HG02763 (cell line): ENCODE results near the gene SLC6A19.
"Not testable (repeated sequence)": the region's sequence is repeated elsewhere in the genome, so short reads cannot be mapped to it uniquely, and the experiment has no call there.

ENCODE experiments used
- ATAC-seq: cut with Tn5 transposase; IDR thresholded peaks from one replicate; pipeline ENCODE4 v1.9.1; 2021; ENCODE audit warnings: mild to moderate bottlenecking, moderate library complexity; ENCODE audit not compliant: unreplicated experiment

The SLC6A19 gene

GRCh38 chr5:1261643-1262042, 60.2 kb downstream of the SLC6A19 start:
- ATAC-seq = no peak

GRCh38 chr5:1262381-1262780, 61.0 kb downstream of the SLC6A19 start:
- ATAC-seq = no peak

- no peak for ATAC-seq
These were observed 62.8 kb downstream of the SLC6A19 start for GRCh38 chr5:1264211-1264610.

GRCh38 chr5:1265026-1265425, 63.6 kb downstream of the SLC6A19 start:
- ATAC-seq = no peak

GRCh38 chr5:1265461-1266455, 64.4 kb downstream of the SLC6A19 start:
- ATAC-seq = no peak

GRCh38 chr5:1266791-1267190, 65.4 kb downstream of the SLC6A19 start:
- no peak for ATAC-seq

GRCh38 chr5:1267464-1267863, 66.1 kb downstream of the SLC6A19 start:
- ATAC-seq = not testable (repeated sequence)

GRCh38 chr5:1268056-1268455, 66.7 kb downstream of the SLC6A19 start:
- ATAC-seq = no peak

- no peak for ATAC-seq
These were observed 67.3 kb downstream of the SLC6A19 start for GRCh38 chr5:1268666-1269065.

GRCh38 chr5:1270426-1270825, 69.0 kb downstream of the SLC6A19 start:
- ATAC-seq = no peak

- ATAC-seq = no peak
These were observed 69.8 kb downstream of the SLC6A19 start for GRCh38 chr5:1270933-1271914.

GRCh38 chr5:1272201-1272600, 70.8 kb downstream of the SLC6A19 start:
- no peak for ATAC-seq

- ATAC-seq = no peak
These were observed 72.3 kb downstream of the SLC6A19 start for GRCh38 chr5:1273745-1274144.

- no peak for ATAC-seq
These were observed 73.1 kb downstream of the SLC6A19 start for GRCh38 chr5:1274471-1274870.
